ENCODE results near the gene NINL. TPM values are rescaled to one million over a fixed set of nuclear protein-coding genes. Genes with fewer than 3 reads are reported as not detected.

NINL gene
- polyA plus RNA-seq, 1 of the 3 experiments (the other 2 are of a cell fraction): 22.5 TPM

DNA sequence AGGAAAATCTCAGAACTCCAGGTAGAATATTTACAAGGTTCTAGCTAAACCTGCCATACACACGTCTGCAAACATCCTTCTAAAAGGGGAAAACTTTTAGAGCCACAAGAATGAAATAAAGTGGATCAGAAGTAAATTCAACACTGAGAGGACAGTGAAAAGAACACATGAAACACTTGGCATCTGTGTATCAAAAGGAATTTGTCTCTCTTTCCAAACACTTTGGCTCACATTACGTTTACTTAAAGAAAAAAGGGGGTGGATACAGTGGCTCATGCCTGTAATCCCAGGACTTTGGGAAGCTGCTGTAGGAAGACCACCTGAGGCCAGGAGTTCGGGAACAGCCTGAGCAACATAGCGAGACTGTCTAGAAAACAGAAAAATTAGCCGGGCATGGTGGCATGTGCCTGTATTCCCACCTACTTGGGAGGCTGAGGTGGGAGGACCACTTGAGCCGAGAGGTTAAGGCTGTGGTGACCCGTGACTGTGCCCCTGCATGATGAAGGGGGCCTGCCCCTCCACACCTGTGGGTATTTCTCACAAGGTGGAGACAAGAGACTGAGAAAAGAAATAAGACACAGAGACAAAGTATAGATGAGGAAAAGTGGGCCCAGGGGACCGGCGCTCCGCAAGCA, 35.4 kb downstream of the NINL start:
- H3K27me3 ChIP-seq (ENCODE audit: insufficient read depth): no peaks in the 10 kb centered on the region
- no peaks in the 10 kb centered on the region for H3K9me3 ChIP-seq
- TF ChIP-seq TCF12 (IDR thresholded peaks at IDR 0.05) (no peak), POLR2AphosphoS5 (IDR thresholded peaks at IDR 0.05; ENCODE audit: low read depth, low read length) (no peak), MXI1 (IDR thresholded peaks at IDR 0.05; ENCODE audit: low read depth, low read length) (no peak), SIN3A (IDR thresholded peaks at IDR 0.05; ENCODE audit: borderline replicate concordance, low read depth, low read length) (no peak), YY1 (IDR thresholded peaks at IDR 0.05; ENCODE audit: low read depth) (no peak), RAD21 (IDR thresholded peaks at IDR 0.05; ENCODE audit: low read length) (no peak), TAF1 (IDR thresholded peaks at IDR 0.05; ENCODE audit: borderline replicate concordance, low read depth, low read length) (no peak), FOXJ3 (CRISPR knock-in tag; IDR thresholded peaks at IDR 0.05) (no peak), FOXM1 (IDR thresholded peaks at IDR 0.05; ENCODE audit: low read depth) (no peak), EP300 (IDR thresholded peaks at IDR 0.05; ENCODE audit: borderline replicate concordance in 1 of 2, low read depth in 1 of 2, low read length in 1 of 2) (no peak), ELF1 (IDR thresholded peaks at IDR 0.05) (no peak), RFX5 (IDR thresholded peaks at IDR 0.05; ENCODE audit: low read length) (no peak), MEF2A (IDR thresholded peaks at IDR 0.05; ENCODE audit: borderline replicate concordance, low read depth) (no peak), IRF3 (IDR thresholded peaks at IDR 0.05; ENCODE audit: low read depth, low read length) (no peak)
- TF ChIP-seq, protein P1, sequence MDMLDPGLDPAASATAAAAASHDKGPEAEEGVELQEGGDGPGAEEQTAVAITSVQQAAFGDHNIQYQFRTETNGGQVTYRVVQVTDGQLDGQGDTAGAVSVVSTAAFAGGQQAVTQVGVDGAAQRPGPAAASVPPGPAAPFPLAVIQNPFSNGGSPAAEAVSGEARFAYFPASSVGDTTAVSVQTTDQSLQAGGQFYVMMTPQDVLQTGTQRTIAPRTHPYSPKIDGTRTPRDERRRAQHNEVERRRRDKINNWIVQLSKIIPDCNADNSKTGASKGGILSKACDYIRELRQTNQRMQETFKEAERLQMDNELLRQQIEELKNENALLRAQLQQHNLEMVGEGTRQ (IDR thresholded peaks at IDR 0.05; ENCODE audit: borderline replicate concordance, low read depth, low read length): no peak
- TF ChIP-seq, protein P2, sequence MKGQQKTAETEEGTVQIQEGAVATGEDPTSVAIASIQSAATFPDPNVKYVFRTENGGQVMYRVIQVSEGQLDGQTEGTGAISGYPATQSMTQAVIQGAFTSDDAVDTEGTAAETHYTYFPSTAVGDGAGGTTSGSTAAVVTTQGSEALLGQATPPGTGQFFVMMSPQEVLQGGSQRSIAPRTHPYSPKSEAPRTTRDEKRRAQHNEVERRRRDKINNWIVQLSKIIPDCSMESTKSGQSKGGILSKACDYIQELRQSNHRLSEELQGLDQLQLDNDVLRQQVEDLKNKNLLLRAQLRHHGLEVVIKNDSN (IDR thresholded peaks at IDR 0.05; ENCODE audit: borderline replicate concordance, low read depth): no peak
- TF ChIP-seq, protein P3, sequence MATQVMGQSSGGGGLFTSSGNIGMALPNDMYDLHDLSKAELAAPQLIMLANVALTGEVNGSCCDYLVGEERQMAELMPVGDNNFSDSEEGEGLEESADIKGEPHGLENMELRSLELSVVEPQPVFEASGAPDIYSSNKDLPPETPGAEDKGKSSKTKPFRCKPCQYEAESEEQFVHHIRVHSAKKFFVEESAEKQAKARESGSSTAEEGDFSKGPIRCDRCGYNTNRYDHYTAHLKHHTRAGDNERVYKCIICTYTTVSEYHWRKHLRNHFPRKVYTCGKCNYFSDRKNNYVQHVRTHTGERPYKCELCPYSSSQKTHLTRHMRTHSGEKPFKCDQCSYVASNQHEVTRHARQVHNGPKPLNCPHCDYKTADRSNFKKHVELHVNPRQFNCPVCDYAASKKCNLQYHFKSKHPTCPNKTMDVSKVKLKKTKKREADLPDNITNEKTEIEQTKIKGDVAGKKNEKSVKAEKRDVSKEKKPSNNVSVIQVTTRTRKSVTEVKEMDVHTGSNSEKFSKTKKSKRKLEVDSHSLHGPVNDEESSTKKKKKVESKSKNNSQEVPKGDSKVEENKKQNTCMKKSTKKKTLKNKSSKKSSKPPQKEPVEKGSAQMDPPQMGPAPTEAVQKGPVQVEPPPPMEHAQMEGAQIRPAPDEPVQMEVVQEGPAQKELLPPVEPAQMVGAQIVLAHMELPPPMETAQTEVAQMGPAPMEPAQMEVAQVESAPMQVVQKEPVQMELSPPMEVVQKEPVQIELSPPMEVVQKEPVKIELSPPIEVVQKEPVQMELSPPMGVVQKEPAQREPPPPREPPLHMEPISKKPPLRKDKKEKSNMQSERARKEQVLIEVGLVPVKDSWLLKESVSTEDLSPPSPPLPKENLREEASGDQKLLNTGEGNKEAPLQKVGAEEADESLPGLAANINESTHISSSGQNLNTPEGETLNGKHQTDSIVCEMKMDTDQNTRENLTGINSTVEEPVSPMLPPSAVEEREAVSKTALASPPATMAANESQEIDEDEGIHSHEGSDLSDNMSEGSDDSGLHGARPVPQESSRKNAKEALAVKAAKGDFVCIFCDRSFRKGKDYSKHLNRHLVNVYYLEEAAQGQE (IDR thresholded peaks at IDR 0.05; ENCODE audit: low read depth, low read length): no peak
- 83% methylated on average over 10 of the region's 10 CpGs for WGBS (ENCODE audit: low lambda C conversion rate)
- H3K36me3 ChIP-seq (replicated peaks in 1 of 2; ENCODE audit: control insufficient read depth in 1 of 2, insufficient read depth in 2 of 2, low read length in 1 of 2): peaks cover 0 to 3% of the 10 kb centered on the region in 2 experiments
- H3K4me1 ChIP-seq (ENCODE audit: control insufficient read depth in 1 of 2, insufficient read depth in 2 of 2, low read depth in 1 of 2, low read length in 1 of 2): peaks cover 29 to 61% of the 10 kb centered on the region in 2 experiments
- H3F3A ChIP-seq (replicated peaks; ENCODE audit: insufficient read depth): no peaks in the 10 kb centered on the region
- H3K27ac ChIP-seq (ENCODE audit: low read depth in 2 of 2, low read length in 1 of 2): 0 out of 4 replicates have a peak overlapping the region, but pooled peaks of 1 of the 2 experiments have one; percentile 17
- H3K79me2 ChIP-seq (ENCODE audit: insufficient read depth): peaks cover 22% of the 10 kb centered on the region
- H4K20me1 ChIP-seq (ENCODE audit: insufficient read depth): peaks cover 36% of the 10 kb centered on the region; the same call in 1 of the 2 replicates
- H3K4me3 ChIP-seq (ENCODE audit: low read depth in 2 of 2, low read length in 1 of 2): no peak overlapping the region
- no peaks in the 10 kb centered on the region for H3K9me2 ChIP-seq
- no peak for DNase-seq
- H3K9ac ChIP-seq: no peak overlapping the region
- peak overlapping the region; percentile 26; the same call in 1 of the 2 replicates for H3K4me2 ChIP-seq
- POLR2A ChIA-PET: no interaction called here
- H2AFZ ChIP-seq (ENCODE audit: low read depth): no peak overlapping the region
- CTCF ChIA-PET: no interaction called here

All from SK-N-SH (cell line).